RKO (cell line): ENCODE measurements around the gene C5orf22.

ENCODE experiments used
- DNase-seq: peaks from one replicate; pipeline ENCODE4 v3.0.0-alpha.2; 2016; ENCODE audit warnings: low spot score

C5orf22 gene

GRCh38 chr5:31604644-31605043 lies 72.5 kb downstream of the C5orf22 start:
- no peak for DNase-seq
